Activated naive CD4-positive, alpha-beta T cell treated with anti-CD3 and anti-CD28 coated beads for 36 hours (primary cell): ENCODE results near the gene DNAJC13. TPM values are rescaled to one million over a fixed set of nuclear protein-coding genes. Genes with fewer than 3 reads are reported as not detected.

Source experiments
- CTCF ChIA-PET: fragments of 350-600 bp; sonication (Branson Sonifier 250); formaldehyde crosslinking; loops from one replicate; lab custom pipeline; 2021; ENCODE audit warnings: antibody characterized with exemption; lab: Charles Lee
- DNase-seq: peaks from one replicate; pipeline ENCODE4 v3.0.0-alpha.2; 2020
- H3K27ac Mint-ChIP-seq: one replicate; pipeline ENCODE4 v1.8.0; 2021; ENCODE audit warnings: mild to moderate bottlenecking, mixed read lengths
- H3K27me3 Mint-ChIP-seq: one replicate; pipeline ENCODE4 v1.8.0; 2021; ENCODE audit warnings: low read depth, mixed read lengths
- H3K36me3 Mint-ChIP-seq: one replicate; pipeline ENCODE4 v1.8.0; 2021; ENCODE audit warnings: low read depth, mixed read lengths
- H3K4me1 Mint-ChIP-seq: one replicate; pipeline ENCODE4 v1.8.0; 2021; ENCODE audit warnings: low read depth, mixed read lengths
- H3K4me3 Mint-ChIP-seq: one replicate; pipeline ENCODE4 v1.8.0; 2021; ENCODE audit warnings: mild to moderate bottlenecking, moderate library complexity, mixed read lengths
- H3K9me3 Mint-ChIP-seq: one replicate; pipeline ENCODE4 v1.8.0; 2021; ENCODE audit warnings: mixed read lengths
- intact Hi-C: fragments of 100-400 bp; cut with micrococcal nuclease; formaldehyde crosslinking; loops from one replicate; pipeline ENCODE4 v1.15.1; 2023
- total RNA-seq, 2 experiments: library from RNA; stranded (reverse); gene quantifications; one replicate each; pipeline ENCODE4 v1.2.3, GENCODE V29; 2021

Gene DNAJC13
- total RNA-seq, 2 experiments from 2014 or later = 32.8 to 33.6 TPM

GRCh38 chr3:132537297-132537696 is 120.0 kb downstream of the DNAJC13 start:
- Mint-ChIP-seq H3K4me3 (no peak overlapping the region), H3K36me3 (peaks cover 35% of the 10 kb centered on the region), H3K9me3 (no peaks in the 10 kb centered on the region), H3K27me3 (no peaks in the 10 kb centered on the region), H3K4me1 (peaks cover 3% of the 10 kb centered on the region), H3K27ac (no peak overlapping the region)
- CTCF ChIA-PET = interaction anchor here (1.3 to 7.0 kb wide), 4 partner anchors 16 to 108 kb away, joined by 3 to 98 read pairs (median 8); no protein-coding TSS in a partner anchor
- DNase-seq = no peak
- intact Hi-C loops = loop anchor here (2.0 kb wide), 1 partner anchor 184 kb away; no protein-coding TSS in a partner anchor

GRCh38 chr3:132538072-132538471 is 120.8 kb downstream of the DNAJC13 start:
- Mint-ChIP-seq H3K4me1 (peaks cover 11% of the 10 kb centered on the region), H3K4me3 (no peak overlapping the region), H3K27ac (no peak overlapping the region), H3K9me3 (no peaks in the 10 kb centered on the region), H3K27me3 (no peaks in the 10 kb centered on the region), H3K36me3 (peaks cover 38% of the 10 kb centered on the region)
- no peak for DNase-seq
- intact Hi-C loops = no loop called here
- CTCF ChIA-PET = interaction anchor here (0.7 to 7.0 kb wide), 4 partner anchors 10 to 107 kb away, joined by 3 to 98 read pairs (median 4); no protein-coding TSS in a partner anchor

- CTCF ChIA-PET = no interaction called here
- H3K27me3 Mint-ChIP-seq = no peaks in the 10 kb centered on the region
- no peak overlapping the region for H3K4me3 Mint-ChIP-seq
- H3K27ac Mint-ChIP-seq = no peak overlapping the region
- peaks cover 34% of the 10 kb centered on the region for H3K36me3 Mint-ChIP-seq
- intact Hi-C loops = no loop called here
- no peak for DNase-seq
- no peaks in the 10 kb centered on the region for H3K9me3 Mint-ChIP-seq
- H3K4me1 Mint-ChIP-seq = peaks cover 18% of the 10 kb centered on the region
These were observed 122.4 kb downstream of the DNAJC13 start for GRCh38 chr3:132539681-132540080.

GRCh38 chr3:132542577-132542976 is 125.3 kb downstream of the DNAJC13 start:
- intact Hi-C loops = no loop called here
- Mint-ChIP-seq H3K9me3 (no peaks in the 10 kb centered on the region), H3K27me3 (no peaks in the 10 kb centered on the region), H3K27ac (peak overlapping the region; percentile 18), H3K36me3 (peaks cover 17% of the 10 kb centered on the region), H3K4me1 (peaks cover 18% of the 10 kb centered on the region), H3K4me3 (no peak overlapping the region)
- no peak for DNase-seq
- CTCF ChIA-PET = interaction anchor here (0.6 to 1.0 kb wide), 4 partner anchors 12 to 104 kb away, joined by 3 read pairs; no protein-coding TSS in a partner anchor

- Mint-ChIP-seq H3K36me3 (peaks cover 14% of the 10 kb centered on the region), H3K4me1 (peaks cover 18% of the 10 kb centered on the region), H3K4me3 (no peak overlapping the region), H3K27me3 (no peaks in the 10 kb centered on the region), H3K27ac (peak overlapping the region; percentile 51), H3K9me3 (no peaks in the 10 kb centered on the region)
- CTCF ChIA-PET = interaction anchor here (0.6 to 1.0 kb wide), 2 partner anchors 11 to 99 kb away, joined by 3 read pairs; no protein-coding TSS in a partner anchor
- intact Hi-C loops = no loop called here
- DNase-seq = no peak
These were observed 125.9 kb downstream of the DNAJC13 start for GRCh38 chr3:132543011-132543739.

GRCh38 chr3:132544130-132544529 is 126.8 kb downstream of the DNAJC13 start:
- H3K27me3 Mint-ChIP-seq = no peaks in the 10 kb centered on the region
- H3K27ac Mint-ChIP-seq = no peak overlapping the region
- peaks cover 18% of the 10 kb centered on the region for H3K4me1 Mint-ChIP-seq
- no peak for DNase-seq
- peaks cover 11% of the 10 kb centered on the region for H3K36me3 Mint-ChIP-seq
- CTCF ChIA-PET = no interaction called here
- H3K4me3 Mint-ChIP-seq = no peak overlapping the region
- intact Hi-C loops = no loop called here
- no peaks in the 10 kb centered on the region for H3K9me3 Mint-ChIP-seq

GRCh38 chr3:132545471-132545870 is 128.2 kb downstream of the DNAJC13 start:
- no peaks in the 10 kb centered on the region for H3K9me3 Mint-ChIP-seq
- no peak overlapping the region for H3K4me3 Mint-ChIP-seq
- H3K4me1 Mint-ChIP-seq = peaks cover 29% of the 10 kb centered on the region
- no peak for DNase-seq
- no peak overlapping the region for H3K27ac Mint-ChIP-seq
- CTCF ChIA-PET = no interaction called here
- intact Hi-C loops = no loop called here
- H3K27me3 Mint-ChIP-seq = no peaks in the 10 kb centered on the region
- peaks cover 8% of the 10 kb centered on the region for H3K36me3 Mint-ChIP-seq

GRCh38 chr3:132549169-132549568 is 131.9 kb downstream of the DNAJC13 start:
- Mint-ChIP-seq H3K4me3 (no peak overlapping the region), H3K27me3 (no peaks in the 10 kb centered on the region), H3K36me3 (no peaks in the 10 kb centered on the region), H3K4me1 (peaks cover 18% of the 10 kb centered on the region), H3K9me3 (no peaks in the 10 kb centered on the region), H3K27ac (no peak overlapping the region)
- no peak for DNase-seq
- intact Hi-C loops = no loop called here
- CTCF ChIA-PET = interaction anchor here (1.3 to 1.5 kb wide), 2 partner anchors 92 to 94 kb away, joined by 3 read pairs; no protein-coding TSS in a partner anchor

- H3K4me3 Mint-ChIP-seq = no peak overlapping the region
- no peak for DNase-seq
- no peaks in the 10 kb centered on the region for H3K27me3 Mint-ChIP-seq
- H3K27ac Mint-ChIP-seq = peak overlapping the region; percentile 24
- peaks cover 17% of the 10 kb centered on the region for H3K4me1 Mint-ChIP-seq
- H3K9me3 Mint-ChIP-seq = no peaks in the 10 kb centered on the region
- CTCF ChIA-PET = interaction anchor here (2.1 kb wide), 1 partner anchor 14 kb away, joined by 6 read pairs; no protein-coding TSS in a partner anchor
- H3K36me3 Mint-ChIP-seq = no peaks in the 10 kb centered on the region
- intact Hi-C loops = no loop called here
These were observed 132.7 kb downstream of the DNAJC13 start for GRCh38 chr3:132549890-132550578.

GRCh38 chr3:132550579-132551305 is 133.4 kb downstream of the DNAJC13 start:
- Mint-ChIP-seq H3K36me3 (peaks cover under 1% of the 10 kb centered on the region), H3K27me3 (no peaks in the 10 kb centered on the region), H3K27ac (no peak overlapping the region), H3K9me3 (no peaks in the 10 kb centered on the region), H3K4me3 (no peak overlapping the region), H3K4me1 (peaks cover 17% of the 10 kb centered on the region)
- CTCF ChIA-PET = interaction anchor here (2.1 kb wide), 1 partner anchor 15 kb away, joined by 6 read pairs; no protein-coding TSS in a partner anchor
- intact Hi-C loops = no loop called here
- DNase-seq = no peak

- no peaks in the 10 kb centered on the region for H3K9me3 Mint-ChIP-seq
- intact Hi-C loops = no loop called here
- peaks cover 17% of the 10 kb centered on the region for H3K4me1 Mint-ChIP-seq
- CTCF ChIA-PET = interaction anchor here (0.7 kb wide), 1 partner anchor 11 kb away, joined by 3 read pairs; no protein-coding TSS in a partner anchor
- peaks cover 5% of the 10 kb centered on the region for H3K36me3 Mint-ChIP-seq
- DNase-seq = no peak
- H3K27me3 Mint-ChIP-seq = no peaks in the 10 kb centered on the region
- no peak overlapping the region for H3K27ac Mint-ChIP-seq
- no peak overlapping the region for H3K4me3 Mint-ChIP-seq
These were observed 136.5 kb downstream of the DNAJC13 start for GRCh38 chr3:132553826-132554225.

GRCh38 chr3:132554437-132554836 is 137.1 kb downstream of the DNAJC13 start:
- intact Hi-C loops = no loop called here
- Mint-ChIP-seq H3K27me3 (no peaks in the 10 kb centered on the region), H3K36me3 (peaks cover 5% of the 10 kb centered on the region), H3K4me3 (no peak overlapping the region), H3K4me1 (peaks cover 16% of the 10 kb centered on the region), H3K9me3 (no peaks in the 10 kb centered on the region), H3K27ac (no peak overlapping the region)
- DNase-seq = no peak
- CTCF ChIA-PET = interaction anchor here (0.7 kb wide), 1 partner anchor 12 kb away, joined by 3 read pairs; no protein-coding TSS in a partner anchor
